GM12878 (cell line): ENCODE measurements around the gene ZNF783. TPM values are rescaled to one million over a fixed set of nuclear protein-coding genes. Genes with fewer than 3 reads are reported as not detected.
"Not testable (repeated sequence)": the region's sequence is repeated elsewhere in the genome, so short reads cannot be mapped to it uniquely, and the experiment has no call there.

Experiments used
- ATAC-seq: fragments of 200-7000 bp; cut with Tn5 transposase; 3 replicates; pipeline ENCODE4 v1.9.1; 2020; ENCODE audit warnings: mild to moderate bottlenecking, moderate library complexity
- BruUV-seq: library from RNA; stranded (reverse); fragments of 400-500 nt; replicated peaks from 2 replicates; lab custom pipeline; 2021; lab: Mats Ljungman, UMichigan
- CTCF ChIA-PET: fragments of 300-600 bp; sonication (Branson Sonifier 250); formaldehyde crosslinking; extraction: SDS; loops from one replicate; lab custom pipeline; 2021; ENCODE audit warnings: inconsistent platforms; lab: Yijun Ruan, JAX
- POLR2A ChIA-PET: fragments of 350-600 bp; formaldehyde crosslinking; extraction: SDS; loops from one replicate; lab custom pipeline; 2021; ENCODE audit warnings: inconsistent platforms; lab: Charles Lee
- RAD21 ChIA-PET: fragments of 300-600 bp; sonication (Branson Sonifier 250); formaldehyde crosslinking; loops from one replicate; lab custom pipeline; 2023; ENCODE audit warnings: antibody characterized with exemption; ENCODE audit not compliant: unreplicated experiment; lab: Charles Lee
- SMC1A ChIA-PET: fragments of 300-600 bp; sonication (Branson Sonifier 250); formaldehyde crosslinking; loops from one replicate; lab custom pipeline; 2023; ENCODE audit not compliant: unreplicated experiment, uncharacterized antibody; lab: Charles Lee
- DNase-seq: peaks from one replicate; pipeline ENCODE4 v3.0.0-alpha.2; 2011; ENCODE audit warnings: low read depth, low spot score
- FAIRE-seq: peaks from 3 replicates; lab custom pipeline; 2011; peaks lifted over from hg19 to GRCh38; lab: Jason Lieb, UNC
- H2AFZ ChIP-seq: 2 replicates; pipeline ENCODE4 v1.6.0; 2011; ENCODE audit warnings: low read depth, low read length, control low read depth; ENCODE audit not compliant: control insufficient read depth
- H3K27ac ChIP-seq: 2 replicates; pipeline ENCODE4 v1.5.1; 2011; ENCODE audit warnings: control low read depth; ENCODE audit not compliant: control insufficient read depth, insufficient read depth
- H3K27me3 ChIP-seq, 2 experiments: replicated peaks in 1 of 2; 2 replicates each; pipeline versions ENCODE4 v1.6.0 to v1.6.1; 2011; ENCODE audit warnings: low read length in 1 of 2; ENCODE audit not compliant: control insufficient read depth in 2 of 2, insufficient read depth in 2 of 2
- H3K36me3 ChIP-seq, 2 experiments: 2 replicates each; pipeline ENCODE4 v1.5.1; 2011; ENCODE audit warnings: low read length in 1 of 2; ENCODE audit not compliant: control insufficient read depth in 2 of 2, insufficient read depth in 2 of 2
- H3K4me1 ChIP-seq: 2 replicates; pipeline ENCODE4 v1.6.1; 2011; ENCODE audit warnings: mild to moderate bottlenecking, low read length, moderate library complexity, mixed read lengths; ENCODE audit not compliant: control insufficient read depth, insufficient read depth
- H3K4me2 ChIP-seq: 2 replicates; pipeline ENCODE4 v1.6.0; 2011; ENCODE audit warnings: control low read depth; ENCODE audit not compliant: control insufficient read depth, insufficient read depth
- H3K4me3 ChIP-seq: fragments of 200-600 bp; sonication (generic); 2 replicates; pipeline ENCODE4 v1.5.1; 2016
- H3K79me2 ChIP-seq: 2 replicates; pipeline ENCODE4 v1.6.0; 2011; ENCODE audit warnings: low read length; ENCODE audit not compliant: control insufficient read depth, insufficient read depth
- H3K9ac ChIP-seq: 2 replicates; pipeline ENCODE4 v1.8.0; 2011; ENCODE audit warnings: low read length, control low read depth, mixed read lengths; ENCODE audit not compliant: control insufficient read depth, insufficient read depth
- H3K9me3 ChIP-seq: replicated peaks from 3 replicates; pipeline ENCODE4 v1.5.1; 2011; ENCODE audit warnings: mild to moderate bottlenecking, low read length; ENCODE audit not compliant: control insufficient read depth, insufficient read depth
- H4K20me1 ChIP-seq: 2 replicates; pipeline ENCODE4 v1.6.0; 2011; ENCODE audit not compliant: control insufficient read depth, insufficient read depth
- ASH2L ChIP-seq: fragments of 300-600, 200-600 bp; sonication (generic); IDR thresholded peaks from 2 replicates; pipeline ENCODE4 v1.6.1; 2017; ENCODE audit warnings: low read depth, mild to moderate bottlenecking, borderline replicate concordance
- ATF7 ChIP-seq: fragments of 450-650 bp; IDR thresholded peaks from 2 replicates; pipeline ENCODE4 v1.6.1; 2016; ENCODE audit warnings: low read depth, mild to moderate bottlenecking
- JUNB ChIP-seq: IDR thresholded peaks from 2 replicates; pipeline ENCODE4 v1.6.1; 2016; ENCODE audit warnings: antibody characterized with exemption, mild to moderate bottlenecking
- KAT2A ChIP-seq: conservative IDR thresholded peaks from 2 replicates; pipeline ENCODE4 v1.6.1; 2011; ENCODE audit warnings: low read depth, low read length; ENCODE audit not compliant: control insufficient read depth
- LARP7 ChIP-seq: fragments of 450-650 bp; IDR thresholded peaks from 2 replicates; pipeline ENCODE4 v1.6.1; 2017; ENCODE audit warnings: mild to moderate bottlenecking
- MEF2A ChIP-seq: IDR thresholded peaks from 2 replicates; pipeline ENCODE4 v1.6.1; 2011; ENCODE audit warnings: low read depth, mild to moderate bottlenecking, low read length, moderate library complexity; ENCODE audit not compliant: insufficient read depth
- MEF2B ChIP-seq: fragments of 450-650 bp; IDR thresholded peaks from 2 replicates; pipeline ENCODE4 v1.6.1; 2018; ENCODE audit warnings: mild to moderate bottlenecking, moderate library complexity; ENCODE audit not compliant: partially characterized antibody, poor library complexity, severe bottlenecking
- MTA2 ChIP-seq: fragments of 450-650 bp; IDR thresholded peaks from 2 replicates; pipeline ENCODE4 v1.6.1; 2016; ENCODE audit warnings: low read depth, mild to moderate bottlenecking, moderate library complexity
- NFYA ChIP-seq: IDR thresholded peaks from 2 replicates; pipeline ENCODE4 v1.6.1; 2011; ENCODE audit warnings: low read depth, mild to moderate bottlenecking, low read length, improper control_type of control experiment, borderline replicate concordance
- NR2C1 ChIP-seq: fragments of 450-650 bp; IDR thresholded peaks from 2 replicates; pipeline ENCODE4 v1.6.1; 2017; ENCODE audit warnings: antibody characterized with exemption, mild to moderate bottlenecking, moderate library complexity
- SP1 ChIP-seq: IDR thresholded peaks from one replicate; pipeline ENCODE4 v1.6.1; 2011; ENCODE audit warnings: low read depth, low read length
- SREBF1 ChIP-seq: IDR thresholded peaks from 2 replicates; pipeline ENCODE4 v1.6.1; 2012; ENCODE audit warnings: mild to moderate bottlenecking, low read length
- SREBF2 ChIP-seq: IDR thresholded peaks from 2 replicates; pipeline ENCODE4 v1.6.1; 2012; ENCODE audit warnings: mild to moderate bottlenecking, low read length
- STAT3 ChIP-seq: IDR thresholded peaks from 2 replicates; pipeline ENCODE4 v1.6.1; 2011; ENCODE audit warnings: low read depth, low read length, improper control_type of control experiment
- WGBS: methylation state at CpG from one replicate; pipeline ENCODE4 v1.1.6; 2016; ENCODE audit warnings: low lambda C conversion rate; ENCODE audit not compliant: insufficient replicate concordance, insufficient coverage; ENCODE audit errors: missing lambda C conversion rate; 5-methylcytosine and 5-hydroxymethylcytosine counted together
- in situ Hi-C: fragments of 300-500 bp; cut with MboI; formaldehyde crosslinking; loops from 9 replicates; pipeline ENCODE4 v1.14.3; 2018; ENCODE audit warnings: mixed read lengths
- intact Hi-C: fragments of 100-400 bp; cut with micrococcal nuclease; formaldehyde crosslinking; loops from one replicate; pipeline ENCODE4 v1.14.2; 2022; ENCODE audit not compliant: unreplicated experiment
- polyA plus RNA-seq, 11 experiments: library from polyadenylated mRNA; depleted of rRNA in 4 of 11; unstranded in 6 of 11; stranded (reverse) in 5 of 11; fragments of >200 nt; fragmentation: Nextera tagmentation in 4 of 11; fragmentation: Illumina TruSeq in 1 of 11; extraction: Ambion mirVana in 4 of 11; extraction: Trizol in 1 of 11; gene quantifications; 1 replicate in 1 of 11; 2 replicates in 10 of 11; pipeline versions ENCODE4 v1.2.1 to v1.2.3, GENCODE V29; 2011 to 2016; ENCODE audit warnings: inconsistent platforms in 2 of 11, missing spikeins in 2 of 11, low read depth in 1 of 11
- total RNA-seq, 4 experiments: library from RNA; depleted of rRNA in 3 of 4; stranded (reverse); fragments of >200 nt in 3 of 4; fragmentation: Illumina TruSeq in 1 of 4; extraction: Trizol in 1 of 4; gene quantifications; 2 replicates each; pipeline versions ENCODE4 v1.2.1 to v1.2.3, GENCODE V29; 2013 to 2021
- TF ChIP-seq, protein P1 (sequence below), 3 experiments: IDR thresholded peaks in 2 of 3; conservative IDR thresholded peaks in 1 of 3; 2 replicates each; pipeline ENCODE4 v1.5.1; 2011; ENCODE audit warnings: low read depth in 3 of 3, low read length in 3 of 3, mild to moderate bottlenecking in 3 of 3, control low read depth in 2 of 3, moderate library complexity in 2 of 3, inconsistent platforms in 1 of 3, mixed read lengths in 1 of 3; ENCODE audit not compliant: control insufficient read depth in 2 of 3, insufficient read depth in 1 of 3; ENCODE audit errors: extremely low read depth in 1 of 3

ZNF783 gene
- total and polyA plus RNA-seq, 10 of the 15 experiments (the other 5 are each of a cell fraction or from before 2014, with no cell fraction given) = 2.0 to 14.4 (median 6.4) TPM

DNA sequence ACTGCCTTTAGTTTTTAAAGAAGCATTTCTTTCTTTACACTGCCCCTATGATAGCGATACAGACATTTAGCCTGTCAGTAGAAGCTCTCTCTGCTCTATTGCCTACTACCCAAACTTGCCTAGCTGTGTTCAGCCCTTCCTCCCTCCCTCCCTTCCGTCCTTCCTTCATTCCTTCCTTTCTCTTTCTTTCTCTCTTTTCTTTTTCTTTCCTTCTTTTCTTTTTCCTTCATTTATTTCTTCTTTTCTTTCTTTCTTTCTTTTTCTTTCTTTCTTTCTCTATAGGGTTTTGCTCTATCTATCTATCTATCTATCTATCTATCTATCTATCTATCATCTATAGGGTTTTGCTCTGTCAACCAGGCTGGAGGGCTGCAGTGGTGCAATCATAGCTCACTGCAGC, 29.6 kb upstream of the ZNF783 start:
- DNase-seq = no peak
- in situ Hi-C loops (no loop called here), intact Hi-C loops (no loop called here)

DNA sequence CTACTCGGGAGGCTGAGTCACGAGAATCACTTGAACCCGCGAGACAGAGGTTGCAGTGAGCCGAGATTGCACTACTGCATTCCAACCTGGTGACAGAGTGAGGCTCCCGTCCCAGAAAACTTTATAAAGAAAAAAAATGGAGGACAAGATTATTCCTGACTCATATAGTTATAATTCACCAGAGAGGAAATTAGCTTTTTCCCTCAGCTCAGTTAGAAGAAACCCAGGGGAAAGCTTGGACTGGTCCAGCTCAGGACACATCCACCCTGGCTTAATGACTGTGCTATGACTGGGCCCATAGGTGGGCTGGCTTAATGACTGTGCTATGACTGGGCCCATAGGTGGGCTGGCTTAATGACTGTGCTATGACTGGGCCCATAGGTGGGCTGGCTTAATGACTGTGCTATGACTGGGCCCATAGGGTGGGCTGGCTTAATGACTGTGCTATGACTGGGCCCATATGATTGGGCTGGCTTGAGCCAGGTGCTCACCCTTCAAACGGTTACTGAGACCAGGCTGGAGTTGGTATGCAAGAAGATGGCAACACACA, 28.3 kb upstream of the ZNF783 start:
- intact Hi-C loops, POLR2A ChIA-PET, ATAC-seq, H3K27ac ChIP-seq, H2AFZ ChIP-seq, H3K79me2 ChIP-seq, DNase-seq, H3K9me3 ChIP-seq, RAD21 ChIA-PET, BruUV-seq, in situ Hi-C loops, H4K20me1 ChIP-seq, H3K4me3 ChIP-seq, H3K4me1 ChIP-seq, SMC1A ChIA-PET, FAIRE-seq, H3K4me2 ChIP-seq, H3K27me3 ChIP-seq, H3K36me3 ChIP-seq, H3K9ac ChIP-seq: not testable (repeated sequence)
- CTCF ChIA-PET = interaction anchor here (0.5 kb wide), 1 partner anchor 28 kb away, joined by 3 read pairs; the partner anchor contains the start of gene ZNF783
- 73% methylated on average over 7 of the region's 7 CpGs for WGBS

More for the DNA sequence above, 29.6 kb upstream of the ZNF783 start:
- Histone ChIP-seq H3K27ac (no peak overlapping the region), H3K9ac (no peak overlapping the region), H3K4me3 (no peak overlapping the region), H3K4me2 (no peak overlapping the region), H4K20me1 (no peaks in the 10 kb centered on the region), H3K79me2 (no peaks in the 10 kb centered on the region), H3K27me3 (no peaks in the 10 kb centered on the region), H3K4me1 (no peaks in the 10 kb centered on the region), H2AFZ (no peak overlapping the region), H3K36me3 (no peaks in the 10 kb centered on the region), H3K9me3 (no peaks in the 10 kb centered on the region)
- 46% methylated on average over 2 of the region's 2 CpGs for WGBS
- FAIRE-seq (no peak), ATAC-seq (no peak)
- SMC1A ChIA-PET = interaction anchor here (1.5 kb wide), 1 partner anchor 35 kb away, joined by 3 read pairs; no protein-coding TSS in a partner anchor
- no TSS peak for BruUV-seq
- POLR2A ChIA-PET = interaction anchor here (0.5 kb wide), 1 partner anchor 186 kb away, joined by 6 read pairs; no protein-coding TSS in a partner anchor
- CTCF ChIA-PET = interaction anchor here (0.7 kb wide), 1 partner anchor 510 kb away, joined by 3 read pairs; no protein-coding TSS in a partner anchor
- RAD21 ChIA-PET = interaction anchor here (0.6 to 1.1 kb wide), 2 partner anchors 26 to 86 kb away, joined by 3 read pairs; partner anchors contain the start of gene ZNF398
- no peak for TF ChIP-seq KAT2A
- TF ChIP-seq MEF2B = no peak
- TF ChIP-seq, protein P1, sequence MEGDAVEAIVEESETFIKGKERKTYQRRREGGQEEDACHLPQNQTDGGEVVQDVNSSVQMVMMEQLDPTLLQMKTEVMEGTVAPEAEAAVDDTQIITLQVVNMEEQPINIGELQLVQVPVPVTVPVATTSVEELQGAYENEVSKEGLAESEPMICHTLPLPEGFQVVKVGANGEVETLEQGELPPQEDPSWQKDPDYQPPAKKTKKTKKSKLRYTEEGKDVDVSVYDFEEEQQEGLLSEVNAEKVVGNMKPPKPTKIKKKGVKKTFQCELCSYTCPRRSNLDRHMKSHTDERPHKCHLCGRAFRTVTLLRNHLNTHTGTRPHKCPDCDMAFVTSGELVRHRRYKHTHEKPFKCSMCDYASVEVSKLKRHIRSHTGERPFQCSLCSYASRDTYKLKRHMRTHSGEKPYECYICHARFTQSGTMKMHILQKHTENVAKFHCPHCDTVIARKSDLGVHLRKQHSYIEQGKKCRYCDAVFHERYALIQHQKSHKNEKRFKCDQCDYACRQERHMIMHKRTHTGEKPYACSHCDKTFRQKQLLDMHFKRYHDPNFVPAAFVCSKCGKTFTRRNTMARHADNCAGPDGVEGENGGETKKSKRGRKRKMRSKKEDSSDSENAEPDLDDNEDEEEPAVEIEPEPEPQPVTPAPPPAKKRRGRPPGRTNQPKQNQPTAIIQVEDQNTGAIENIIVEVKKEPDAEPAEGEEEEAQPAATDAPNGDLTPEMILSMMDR (IDR thresholded peaks at IDR 0.05 in 2 of 3, conservative IDR thresholded peaks at IDR 0.05 in 1 of 3; ENCODE audit: control insufficient read depth in 2 of 3, extremely low read depth in 1 of 3, insufficient read depth in 1 of 3, low read depth in 3 of 3, low read length in 3 of 3) = no peak
- TF ChIP-seq ASH2L = no peak
- TF ChIP-seq NFYA = no peak
- no peak for TF ChIP-seq MEF2A
- no peak for TF ChIP-seq NR2C1
- TF ChIP-seq JUNB = no peak
- TF ChIP-seq MTA2 = no peak
- no peak for TF ChIP-seq STAT3
- no peak for TF ChIP-seq ATF7
- TF ChIP-seq SREBF1 = no peak
- TF ChIP-seq SP1 = no peak
- no peak for TF ChIP-seq LARP7
- no peak for TF ChIP-seq SREBF2
